SK-N-DZ (cell line): ENCODE data around the gene TMEM209.
"Not testable (repeated sequence)": the region's sequence is repeated elsewhere in the genome, so short reads cannot be mapped to it uniquely, and the experiment has no call there.

Experiments
- DNase-seq: peaks from one replicate; pipeline ENCODE4 v3.0.0-alpha.2; 2015; ENCODE audit warnings: low spot score

Gene TMEM209

GRCh38 chr7:130218806-130219620, 13.8 kb upstream of the TMEM209 start:
- DNase-seq = no peak

- no peak for DNase-seq
Observed at GRCh38 chr7:130216750-130217149, 11.5 kb upstream of the TMEM209 start.

DNA sequence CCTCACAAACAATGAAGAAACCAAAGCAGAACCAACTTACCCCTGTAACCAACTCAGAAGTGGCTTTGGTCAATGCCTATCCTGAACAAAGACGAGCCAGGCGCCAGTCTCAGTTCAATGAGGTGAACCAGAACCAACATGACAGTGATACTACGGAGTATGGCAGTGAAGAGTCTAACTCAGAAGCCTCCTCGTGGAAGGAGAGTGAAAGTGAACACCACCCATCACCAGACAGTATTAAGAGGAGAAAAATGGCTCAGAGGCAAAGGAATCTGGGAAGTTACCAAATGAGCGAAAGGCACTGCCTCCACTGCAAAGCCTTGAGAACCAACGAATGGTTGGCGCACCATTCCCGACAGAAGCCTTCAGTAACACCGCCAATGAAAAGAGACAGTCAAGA, 10.8 kb upstream of the TMEM209 start:
- no peak for DNase-seq

DNA sequence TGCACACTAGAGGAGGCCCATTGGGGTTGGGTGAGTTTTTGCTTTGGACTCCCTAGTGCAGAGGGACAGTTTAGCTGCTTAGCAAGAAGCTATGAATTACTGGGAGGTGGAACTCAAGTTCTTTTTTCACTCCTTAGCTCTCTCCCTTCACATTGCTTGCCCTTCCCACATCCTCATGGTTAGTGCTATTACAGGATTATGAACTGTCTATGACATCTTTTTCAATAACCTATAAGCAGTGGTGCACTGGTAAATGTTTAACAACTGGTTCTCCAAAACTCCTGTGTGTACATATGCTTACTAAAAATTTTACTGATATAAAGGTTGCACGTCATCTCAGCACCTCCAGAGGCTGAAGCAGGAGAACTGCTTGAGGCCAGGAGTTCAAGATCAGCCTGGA, 8.6 kb upstream of the TMEM209 start:
- DNase-seq = no peak

DNA sequence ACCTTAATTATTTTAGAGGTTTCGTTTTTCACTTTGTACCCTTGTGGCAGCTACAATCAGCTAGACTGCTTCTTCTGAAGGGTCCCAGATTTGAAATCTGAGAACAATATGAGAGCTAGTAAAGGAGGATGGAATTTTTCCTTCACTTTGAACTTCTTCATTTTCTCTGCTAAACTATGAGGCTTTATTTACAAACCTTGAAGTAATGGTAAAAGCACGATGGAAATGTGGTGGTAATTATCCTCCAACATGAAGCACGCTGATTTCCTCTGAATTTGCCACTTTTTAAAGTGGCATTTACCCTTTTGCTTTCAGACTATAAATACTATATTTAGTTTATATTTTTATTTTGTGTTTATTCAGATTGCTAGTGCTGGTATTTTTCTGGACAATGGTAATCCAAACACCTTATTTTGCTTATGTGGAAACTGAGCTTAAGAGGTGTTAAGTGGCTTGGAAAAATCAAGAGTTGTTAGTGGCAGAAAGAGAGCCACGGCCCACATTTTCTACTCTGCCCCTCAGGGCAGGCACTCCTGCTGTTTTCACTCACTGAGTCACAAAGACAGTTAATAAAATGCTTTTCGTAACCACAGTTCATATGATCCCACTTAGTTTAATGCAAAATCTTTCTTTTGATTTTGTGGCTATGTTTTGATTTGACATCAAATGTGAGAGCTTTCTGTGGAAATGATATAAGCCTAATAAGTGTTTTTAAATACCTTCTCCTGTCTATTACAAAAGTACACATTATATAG, 5.2 kb upstream of the TMEM209 start:
- DNase-seq = no peak

DNA sequence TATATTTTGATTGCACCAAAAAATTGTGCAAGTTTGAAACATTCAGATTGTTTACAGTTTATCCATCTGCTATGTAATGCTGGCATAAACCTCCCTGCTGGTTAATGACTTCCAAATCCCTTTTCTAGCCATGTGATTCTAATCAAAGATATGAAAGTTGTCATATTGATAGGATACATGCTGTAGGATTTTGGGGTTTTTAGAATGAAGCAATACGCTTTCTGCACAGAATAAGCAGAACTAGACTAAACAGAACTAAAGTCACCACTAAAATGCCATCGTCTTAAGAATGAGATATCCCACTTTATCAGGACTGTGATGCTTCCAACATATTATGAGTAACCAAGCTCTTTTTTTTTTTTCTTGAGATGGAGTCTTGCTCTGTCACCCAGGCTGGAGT, 3.3 kb upstream of the TMEM209 start:
- DNase-seq = no peak

DNA sequence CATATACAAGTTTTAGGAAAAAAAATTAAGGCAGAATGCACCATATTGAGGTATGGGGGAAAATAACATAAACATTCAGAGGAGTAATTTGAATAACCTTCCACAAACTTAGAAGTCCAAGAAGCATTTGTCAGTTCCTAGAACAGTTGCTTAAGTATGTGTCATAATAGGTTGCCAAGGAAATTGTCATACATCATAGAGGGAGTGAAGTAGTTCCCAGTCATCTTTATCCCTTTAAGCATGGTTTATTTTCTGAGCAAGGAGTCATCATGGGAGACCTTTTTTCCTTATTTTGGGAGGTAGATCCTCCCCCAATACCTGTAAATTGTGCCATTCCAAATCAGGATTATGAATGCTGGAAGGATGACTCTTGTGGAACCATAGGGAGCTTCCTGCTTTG, 2.4 kb upstream of the TMEM209 start, which contains the start of gene SSMEM1:
TSS of gene SSMEM1 (plus strand) at position 219 of the 400 bp plus-strand sequence. CDS start at position 270, 51 bp downstream.
- DNase-seq = no peak

- DNase-seq = no peak
Observed at GRCh38 chr7:130207033-130207432, 1.8 kb upstream of the TMEM209 start.

GRCh38 chr7:130201796-130202195, 3.4 kb downstream of the TMEM209 start:
- DNase-seq = no peak

DNA sequence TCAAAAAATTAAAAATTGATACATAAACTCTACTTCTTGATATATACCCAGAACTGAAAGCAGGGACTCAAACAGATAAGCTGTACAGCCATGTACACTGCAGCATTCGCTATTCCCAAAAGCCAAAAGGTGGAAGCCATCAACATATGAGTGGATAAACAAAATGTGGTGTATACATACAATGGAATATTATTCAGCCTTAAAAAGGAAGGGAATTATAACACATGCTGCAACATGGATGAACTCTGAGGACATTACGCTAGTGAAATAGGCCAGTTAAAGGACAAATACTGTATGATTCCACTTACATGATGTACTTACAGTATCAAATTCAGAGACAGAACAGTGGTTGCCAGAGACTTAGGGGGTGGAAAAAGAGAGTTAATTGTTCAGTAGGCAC, 8.1 kb downstream of the TMEM209 start:
- no peak for DNase-seq

DNA sequence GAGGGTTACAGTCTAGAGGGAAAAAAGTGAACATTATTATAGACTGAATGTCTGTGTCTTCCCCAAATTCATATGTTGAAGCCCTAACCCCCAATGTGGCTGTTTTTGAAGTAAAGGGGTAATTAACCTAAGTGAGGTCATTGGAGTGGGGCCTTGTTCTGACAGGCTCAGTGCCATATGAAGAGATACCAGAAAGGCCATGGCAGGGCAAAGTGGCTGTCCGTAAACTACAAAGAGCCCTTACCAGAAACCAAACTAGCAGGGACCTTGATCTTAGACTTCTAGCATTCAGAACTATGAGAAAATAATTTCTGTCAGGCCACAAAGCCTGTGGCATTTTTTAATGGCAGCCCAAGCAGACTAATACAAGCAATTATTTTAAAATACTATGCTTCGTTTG, 8.7 kb downstream of the TMEM209 start:
- DNase-seq = no peak

DNA sequence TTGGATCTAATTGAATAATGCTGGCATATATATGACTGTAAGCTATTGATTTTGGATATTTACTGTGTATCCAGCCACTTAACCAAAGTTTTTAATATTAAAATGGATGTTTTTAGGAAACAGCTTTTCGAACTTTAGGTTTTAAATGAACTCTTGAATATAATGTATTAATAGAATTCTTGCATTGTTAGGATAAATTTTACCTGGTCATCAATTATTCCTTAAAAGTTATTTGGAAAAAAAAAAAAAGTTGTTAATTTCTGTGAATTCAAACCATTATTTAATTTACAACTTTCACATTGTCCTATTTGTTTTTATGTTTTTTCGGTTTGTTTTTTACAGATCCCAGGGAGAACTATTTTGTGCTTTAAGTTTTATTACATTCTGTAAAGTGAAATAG, 9.8 kb downstream of the TMEM209 start:
- no peak for DNase-seq

DNA sequence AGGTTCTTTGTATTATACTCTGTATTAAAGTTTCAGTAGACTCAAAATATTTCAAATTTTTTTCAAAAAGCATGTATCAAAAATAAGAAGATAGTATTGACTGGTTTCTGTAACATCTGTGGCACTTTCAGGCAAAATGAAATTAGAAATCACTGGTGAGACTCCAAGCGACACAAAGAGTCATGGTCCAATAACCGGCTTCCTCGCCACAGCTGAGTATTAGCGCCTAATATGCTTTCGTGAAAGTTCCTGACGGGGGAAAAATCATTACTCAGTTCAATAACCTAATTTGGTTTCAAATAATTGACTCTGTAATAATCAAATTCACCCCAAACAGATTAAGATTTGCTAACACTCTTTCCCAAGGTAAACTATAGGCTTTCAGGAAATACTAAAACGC, 13.4 kb downstream of the TMEM209 start:
- DNase-seq = no peak

DNA sequence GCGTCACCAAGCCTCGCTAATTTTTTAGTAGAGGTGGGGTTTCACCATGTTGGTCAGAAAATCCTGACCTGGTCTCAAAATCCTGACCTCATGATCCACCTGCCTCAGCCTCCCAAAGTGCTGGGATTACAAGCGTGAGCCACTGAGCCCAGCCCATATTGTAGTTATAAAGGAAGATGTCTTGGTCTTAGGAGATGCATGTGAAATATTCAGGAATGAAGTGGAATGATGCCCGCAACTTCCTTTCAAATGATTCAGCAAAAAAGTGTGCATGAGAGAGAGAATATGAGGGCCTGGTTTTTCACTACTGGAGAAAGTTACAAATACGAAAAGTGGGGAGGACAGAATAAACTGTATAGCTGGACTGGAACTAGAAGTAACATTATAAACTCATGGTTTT, 15.9 kb downstream of the TMEM209 start:
- DNase-seq = no peak

- no peak for DNase-seq
Observed at GRCh38 chr7:130187360-130187759, 17.8 kb downstream of the TMEM209 start.

GRCh38 chr7:130184349-130184748, 20.9 kb downstream of the TMEM209 start:
- not testable (repeated sequence) for DNase-seq

DNA sequence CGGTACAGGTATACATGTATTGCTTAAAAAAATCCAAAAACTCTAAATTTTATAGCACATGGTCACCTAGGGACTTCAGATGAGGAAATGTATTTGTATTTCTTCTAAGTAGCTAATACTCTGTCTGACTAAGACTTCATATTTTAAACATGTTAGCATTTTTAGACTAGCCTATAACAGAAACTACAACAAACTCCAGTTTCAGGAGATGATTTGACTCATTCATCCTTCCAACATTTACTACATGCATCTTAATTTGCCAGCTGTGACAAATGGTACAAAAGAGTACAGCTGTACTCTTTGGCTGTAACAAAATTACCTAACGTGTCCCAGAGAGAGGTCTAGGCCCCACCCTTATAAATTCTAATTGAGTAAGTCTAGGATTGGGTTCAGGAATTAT, 22.2 kb downstream of the TMEM209 start:
- DNase-seq = no peak

DNA sequence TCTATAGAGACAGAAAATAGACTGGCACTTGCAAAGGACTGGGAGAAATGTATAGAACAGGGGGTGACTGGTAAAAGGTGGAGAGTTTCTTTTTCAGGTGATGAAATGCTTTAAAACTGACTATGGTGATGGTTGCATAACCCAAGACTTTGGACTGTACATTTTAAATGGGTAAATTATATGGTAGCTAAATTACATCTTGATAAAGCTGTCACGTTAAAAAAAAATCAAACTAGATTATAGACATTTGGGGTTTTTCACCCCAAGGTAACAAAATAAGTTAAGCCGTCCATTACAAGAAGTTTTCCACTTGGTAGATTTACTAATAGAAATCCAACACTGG, 24.0 kb downstream of the TMEM209 start:
- DNase-seq = no peak

DNA sequence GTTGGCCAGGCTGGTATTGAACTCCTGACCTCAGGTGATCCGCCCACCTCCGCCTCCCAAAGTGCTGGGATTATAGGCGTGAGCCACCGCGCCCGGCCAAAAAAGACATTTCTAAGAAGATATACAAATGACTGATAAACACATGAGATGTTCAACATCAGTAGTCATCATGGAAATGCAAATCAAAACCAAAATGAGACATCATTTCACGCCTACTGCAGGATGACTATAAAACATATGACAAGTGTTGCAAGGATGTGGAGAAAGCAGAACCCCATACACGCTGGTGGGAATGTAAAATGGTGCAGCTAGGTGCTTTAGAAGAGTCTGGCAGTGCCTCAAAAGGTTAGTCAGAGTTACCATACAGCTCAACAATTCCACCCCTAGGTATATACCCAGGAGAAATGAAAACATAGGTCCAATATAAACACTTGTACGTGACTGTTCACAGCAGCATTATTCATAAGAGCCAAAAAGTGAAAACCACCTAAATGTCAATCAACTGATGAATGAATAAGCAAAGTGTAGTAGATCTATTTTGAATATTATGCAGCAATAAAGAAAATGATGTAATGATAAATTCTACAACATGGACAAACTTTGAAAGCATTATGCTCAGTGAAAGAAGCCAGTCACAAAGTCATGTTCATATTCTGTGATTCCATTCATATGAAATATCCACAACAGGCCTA, 24.5 kb downstream of the TMEM209 start:
- DNase-seq = no peak

DNA sequence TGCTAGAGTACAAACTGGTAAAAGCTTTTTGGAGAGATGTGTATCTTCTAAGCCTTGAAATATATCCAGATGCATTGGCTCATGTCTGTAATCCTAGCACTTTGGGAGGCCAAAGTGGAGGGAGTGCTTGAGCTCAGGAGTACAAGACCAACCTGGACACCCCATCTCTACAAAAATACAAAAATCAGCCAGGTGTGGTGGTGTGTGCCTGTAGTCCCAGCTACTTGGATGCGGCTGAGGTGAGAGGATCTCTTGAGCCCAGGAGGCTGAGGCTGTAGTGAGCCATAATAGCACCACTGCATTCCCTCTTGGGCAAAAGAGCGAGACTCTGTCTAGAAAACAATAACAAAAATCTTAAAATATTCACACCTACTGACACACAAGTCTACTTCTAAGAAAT, 25.6 kb downstream of the TMEM209 start:
- no peak for DNase-seq

DNA sequence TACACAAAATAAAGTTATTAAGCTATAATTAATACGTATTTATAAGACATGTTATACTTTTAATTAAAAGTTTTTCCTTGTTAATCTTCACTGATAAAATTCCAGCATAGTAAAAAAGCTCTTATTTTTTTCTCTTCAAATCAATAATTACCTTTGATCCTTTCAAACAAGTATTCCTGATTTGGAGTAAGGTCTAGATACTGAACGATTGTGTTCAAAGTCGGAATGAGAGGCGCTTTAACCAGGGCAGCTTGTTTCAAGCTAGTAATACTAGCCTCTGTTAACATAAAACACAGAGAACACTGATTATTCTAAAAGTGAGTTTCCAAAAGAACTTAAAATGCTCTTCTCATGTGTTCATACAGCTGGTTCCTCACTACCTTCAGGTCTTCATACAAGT, 27.0 kb downstream of the TMEM209 start:
- DNase-seq = no peak

DNA sequence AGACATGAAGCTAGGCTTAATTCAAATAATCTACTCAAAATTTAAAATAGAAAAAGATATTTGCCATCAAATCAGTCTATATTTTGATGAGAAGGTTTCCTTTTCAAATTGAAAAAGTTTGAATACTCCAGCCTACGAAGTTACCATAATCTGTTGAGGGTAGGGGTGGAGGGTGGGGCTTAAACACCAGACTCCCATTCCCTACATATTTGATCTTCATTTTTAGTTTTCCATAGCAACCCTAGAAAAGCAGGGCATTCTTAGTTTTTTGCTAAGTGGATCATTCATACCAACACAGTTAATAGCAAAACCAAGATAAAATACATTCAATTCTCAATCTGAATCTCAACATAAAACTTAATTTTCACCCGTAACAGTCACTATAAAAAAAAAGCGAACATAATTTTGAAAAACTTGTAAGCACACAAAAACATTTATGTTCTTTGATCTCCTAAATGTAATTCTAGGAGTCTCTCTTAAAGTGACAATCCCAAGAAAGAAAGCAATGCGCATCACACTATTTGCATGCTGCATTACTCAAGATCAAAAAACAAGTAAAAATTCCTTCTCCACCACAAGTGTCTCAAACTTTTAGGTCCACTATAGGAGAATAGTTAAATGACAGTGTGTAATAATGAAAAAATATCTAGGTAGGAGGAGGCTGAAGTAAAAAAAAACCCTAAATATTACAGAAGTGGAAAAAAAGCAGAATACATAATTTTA, 30.8 kb downstream of the TMEM209 start:
- DNase-seq = no peak
